GM18870 (cell line): ENCODE results near the gene UBE3B.

Experiments used
- ATAC-seq: cut with Tn5 transposase; IDR thresholded peaks from one replicate; pipeline ENCODE4 v1.9.1; 2021; ENCODE audit warnings: moderate library complexity; ENCODE audit not compliant: unreplicated experiment

UBE3B gene

DNA sequence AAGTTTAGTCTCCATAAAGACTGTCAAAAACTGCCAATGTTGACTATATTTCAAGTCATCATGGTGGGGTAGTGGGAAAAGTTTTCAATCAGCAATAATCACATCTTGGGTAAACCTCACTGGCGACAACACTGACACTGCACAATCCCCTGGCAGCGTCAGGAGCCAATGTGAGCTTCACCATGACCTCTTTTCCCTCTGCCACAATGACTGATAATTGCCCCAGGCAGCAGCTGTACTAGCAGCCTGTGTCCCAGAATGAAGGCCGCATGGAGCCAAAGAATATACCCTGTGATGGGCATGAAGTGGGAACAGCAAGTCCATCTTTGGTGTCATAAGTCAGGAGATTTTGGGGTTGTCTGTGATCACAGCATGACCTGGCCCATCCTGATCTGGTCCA is 90.5 kb downstream of the UBE3B start:
- ATAC-seq = no peak

GRCh38 chr12:109568486-109568885 is 91.1 kb downstream of the UBE3B start:
- ATAC-seq = no peak

DNA sequence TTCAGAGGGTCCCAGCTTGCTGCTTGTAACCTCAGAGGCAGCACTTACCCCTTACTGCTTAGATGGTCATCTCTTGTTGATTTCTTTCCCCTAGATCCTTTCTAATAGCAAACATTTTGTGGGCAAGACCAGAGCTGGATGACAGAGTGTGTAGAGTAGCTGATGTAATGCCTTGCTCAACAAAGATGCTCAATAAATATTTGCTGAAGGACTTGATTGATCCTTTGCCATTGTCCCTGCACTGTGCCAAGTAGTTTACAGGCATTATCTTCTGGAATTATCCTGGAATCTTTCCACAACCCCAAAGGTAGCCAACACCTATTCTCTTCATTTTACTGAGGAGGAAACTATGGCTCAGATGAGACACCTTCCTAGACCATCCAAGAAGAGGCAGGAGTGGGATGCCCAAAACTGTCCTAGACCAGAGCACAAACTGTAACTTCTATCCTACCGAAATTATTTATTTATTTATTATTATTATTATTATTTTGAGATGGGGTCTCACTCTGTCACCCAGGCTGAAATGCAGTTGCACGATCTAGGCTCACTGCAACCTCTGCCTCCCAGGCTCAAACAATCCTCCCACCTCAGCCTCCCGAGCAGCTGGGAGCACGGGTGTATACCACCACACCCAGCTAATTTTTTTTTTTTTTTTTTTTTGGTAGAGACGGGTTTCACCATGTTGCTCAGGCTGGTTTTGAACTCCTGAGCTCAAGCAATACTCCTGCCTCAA is 94.5 kb downstream of the UBE3B start:
- ATAC-seq = no peak

GRCh38 chr12:109572506-109572845 is 95.0 kb downstream of the UBE3B start:
- no peak for ATAC-seq

GRCh38 chr12:109573029-109573913 is 95.8 kb downstream of the UBE3B start, which contains the start of the genes MMAB and MVK:
Gene MMAB, minus strand, starts transcription at chr12:109573504. Its CDS starts 24 bp downstream, at chr12:109573480.
Gene MVK, plus strand, starts transcription at chr12:109573794. Its CDS starts 1,029 bp downstream, at chr12:109574823.
- ATAC-seq = peak; percentile 97

DNA sequence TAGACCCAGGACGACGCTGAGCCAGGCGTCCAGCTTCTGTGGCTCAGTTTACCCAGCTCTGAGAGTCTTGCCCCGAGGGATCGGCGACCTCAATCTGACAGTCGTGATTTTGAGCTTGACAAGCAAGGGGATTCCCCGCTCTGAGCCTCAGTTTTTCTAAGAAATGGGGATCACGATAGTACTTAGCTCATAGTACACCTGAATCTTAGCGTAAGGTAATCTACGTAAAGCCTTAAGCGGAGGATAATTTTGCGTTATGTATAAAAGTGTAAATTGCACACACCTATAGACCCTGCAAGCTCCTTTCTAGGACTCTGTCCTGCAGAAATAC is 96.4 kb downstream of the UBE3B start:
- ATAC-seq = peak; percentile 5

- no peak for ATAC-seq
These were observed 98.2 kb downstream of the UBE3B start for GRCh38 chr12:109575683-109576082.

GRCh38 chr12:109577311-109577710 is 99.9 kb downstream of the UBE3B start:
- no peak for ATAC-seq

DNA sequence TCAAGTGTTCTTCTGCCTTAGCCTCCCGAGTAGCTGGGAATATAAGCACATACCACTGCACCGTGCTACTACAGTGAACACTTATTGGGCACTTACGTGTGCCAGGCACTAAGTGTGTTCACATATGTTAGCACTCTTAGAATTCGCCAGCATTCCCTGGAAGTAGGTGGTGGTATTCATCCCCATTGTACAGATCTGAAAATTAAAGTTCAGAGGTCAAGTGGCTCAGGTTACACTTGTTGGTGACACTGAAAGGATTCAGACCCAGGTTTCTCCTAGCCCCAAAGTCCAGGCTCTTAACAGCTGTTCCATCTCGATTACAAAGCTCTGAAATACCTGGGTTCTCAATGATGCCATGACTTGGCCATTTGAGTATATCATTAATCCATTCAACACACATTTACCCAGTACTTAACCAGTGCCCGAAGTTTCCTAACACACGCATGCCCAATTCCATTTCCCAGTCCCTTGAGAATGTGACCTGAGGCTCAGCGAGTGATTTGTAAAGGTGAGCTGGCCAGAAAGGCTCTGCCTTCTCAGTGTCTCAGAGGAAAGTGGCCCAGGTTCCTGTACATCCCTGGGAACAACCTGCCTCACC is 101.0 kb downstream of the UBE3B start:
- ATAC-seq = no peak

DNA sequence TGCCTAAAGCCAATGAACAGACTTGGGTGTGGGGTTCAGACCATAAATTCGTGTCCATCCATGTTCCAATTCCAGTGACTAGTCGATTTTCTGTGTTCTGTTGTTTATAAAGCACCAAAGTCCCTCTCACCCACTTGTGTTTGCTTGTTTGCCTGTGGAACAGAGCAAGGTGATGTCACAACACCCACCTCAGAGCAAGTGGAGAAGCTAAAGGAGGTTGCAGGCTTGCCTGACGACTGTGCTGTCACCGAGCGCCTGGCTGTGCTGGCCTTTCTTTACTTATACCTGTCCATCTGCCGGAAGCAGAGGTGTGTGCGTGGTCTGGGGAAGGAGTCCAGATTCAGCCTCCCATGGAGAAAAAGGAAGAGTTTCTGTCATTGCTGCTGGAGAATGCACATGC is 102.2 kb downstream of the UBE3B start:
- no peak for ATAC-seq

DNA sequence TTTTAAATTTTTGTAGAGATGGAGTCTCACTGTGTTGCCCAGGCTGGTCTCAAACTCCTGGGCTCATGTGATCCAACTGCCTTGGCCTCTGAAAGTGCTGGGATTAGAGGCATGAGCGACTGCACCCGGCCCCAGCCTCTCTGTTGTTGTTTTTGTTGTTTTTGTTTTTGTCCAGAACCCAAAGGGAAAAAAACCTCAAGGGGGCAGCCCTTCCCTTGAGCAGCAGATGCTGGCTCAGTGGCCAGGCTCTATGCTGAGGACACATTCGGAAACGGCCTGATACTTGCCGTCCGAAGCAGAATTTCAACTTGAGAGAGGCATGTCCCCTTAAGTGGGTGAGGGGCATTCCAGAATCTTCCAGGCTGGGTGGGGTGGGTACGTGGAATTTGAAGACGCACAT is 102.8 kb downstream of the UBE3B start:
- ATAC-seq = no peak

- ATAC-seq = no peak
These were observed 103.4 kb downstream of the UBE3B start for GRCh38 chr12:109580684-109581333.

- ATAC-seq = no peak
These were observed 103.9 kb downstream of the UBE3B start for GRCh38 chr12:109581334-109581691.

GRCh38 chr12:109581856-109582255 is 104.4 kb downstream of the UBE3B start:
- ATAC-seq = no peak

DNA sequence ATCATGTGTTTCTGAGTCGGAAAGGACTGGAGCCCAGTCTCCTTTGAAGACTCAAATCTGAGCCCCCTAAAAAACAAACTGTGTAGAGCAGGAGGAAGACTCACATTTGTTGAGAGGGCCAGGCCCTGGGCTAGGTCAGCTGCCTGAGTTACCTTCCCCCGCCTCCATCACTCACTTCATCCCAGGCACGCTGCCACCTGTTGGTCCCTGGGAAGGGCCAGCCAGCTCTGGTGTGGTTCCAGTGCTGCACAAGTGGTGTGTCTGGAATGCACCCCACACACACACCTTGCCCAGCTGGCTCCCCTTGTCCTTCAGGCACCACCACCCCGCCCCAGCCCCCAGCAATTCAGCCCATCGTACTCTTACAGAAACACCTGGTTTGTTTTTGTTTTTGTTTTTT is 105.2 kb downstream of the UBE3B start:
- ATAC-seq = no peak

DNA sequence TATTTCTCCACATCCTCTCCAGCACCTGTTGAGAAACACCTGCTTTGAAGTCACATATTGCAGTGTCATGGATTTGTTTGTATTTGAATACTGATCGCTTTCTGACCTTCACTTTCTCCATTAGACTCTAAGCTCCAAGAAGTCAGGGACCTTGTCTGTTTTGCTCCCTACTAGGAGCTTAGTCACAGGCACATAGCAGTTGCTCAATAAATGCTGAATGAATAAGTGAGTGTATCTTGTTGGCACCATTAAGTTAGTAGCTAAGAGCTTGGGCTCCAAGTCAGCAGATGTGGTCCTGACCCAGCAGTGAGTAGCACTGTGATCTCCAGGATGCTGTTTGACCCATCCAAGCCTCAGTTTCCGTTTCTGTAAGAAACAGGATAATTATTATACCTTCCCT is 106.3 kb downstream of the UBE3B start:
- ATAC-seq = no peak
